Mesothelial cell of epicardium (in vitro differentiated cells): ENCODE results near the gene MGMT. TPM values are rescaled to one million over a fixed set of nuclear protein-coding genes. Genes with fewer than 3 reads are reported as not detected.

Experiments
- DNase-seq, 2 experiments: peaks; one replicate each; pipeline ENCODE4 v3.0.0; 2021; ENCODE audit warnings: low spot score in 2 of 2; ENCODE audit not compliant: unreplicated experiment in 2 of 2
- H3K27ac Mint-ChIP-seq: 2 replicates; pipeline ENCODE4 v1.8.0; 2021; ENCODE audit warnings: mixed read lengths
- H3K27me3 Mint-ChIP-seq: 2 replicates; pipeline ENCODE4 v1.8.0; 2021; ENCODE audit warnings: low read depth, mixed read lengths
- H3K36me3 Mint-ChIP-seq: 2 replicates; pipeline ENCODE4 v1.8.0; 2021; ENCODE audit warnings: mixed read lengths
- H3K4me1 Mint-ChIP-seq: 2 replicates; pipeline ENCODE4 v1.8.0; 2021; ENCODE audit warnings: mixed read lengths
- H3K4me3 Mint-ChIP-seq: 2 replicates; pipeline ENCODE4 v1.8.0; 2021; ENCODE audit warnings: mild to moderate bottlenecking, moderate library complexity, mixed read lengths
- H3K9me3 Mint-ChIP-seq: 2 replicates; pipeline ENCODE4 v1.8.0; 2021; ENCODE audit warnings: mixed read lengths
- CTCF ChIP-seq: fragments of 200-600 bp; sonication (generic); IDR thresholded peaks from one replicate; pipeline ENCODE4 v1.5.0; 2021; ENCODE audit warnings: antibody characterized with exemption; ENCODE audit not compliant: unreplicated experiment
- total RNA-seq: library from RNA; stranded (reverse); gene quantifications from 3 replicates; pipeline ENCODE4 v1.2.1, GENCODE V29; 2021

MGMT gene
- total RNA-seq, 1 donor from 2014 or later = 35.7 TPM

GRCh38 chr10:129685271-129685670 is 218.2 kb downstream of the MGMT start:
- Mint-ChIP-seq H3K9me3 (no peaks in the 10 kb centered on the region), H3K4me3 (no peak overlapping the region), H3K36me3 (peaks cover 6% of the 10 kb centered on the region), H3K27me3 (no peaks in the 10 kb centered on the region), H3K27ac (no peak overlapping the region), H3K4me1 (no peaks in the 10 kb centered on the region)
- TF ChIP-seq CTCF = no peak
- no peak for DNase-seq

GRCh38 chr10:129689671-129690071 is 222.6 kb downstream of the MGMT start:
- DNase-seq = no peak
- H3K27me3 Mint-ChIP-seq = no peaks in the 10 kb centered on the region
- H3K36me3 Mint-ChIP-seq = no peaks in the 10 kb centered on the region
- TF ChIP-seq CTCF = no peak
- no peak overlapping the region for H3K27ac Mint-ChIP-seq
- peaks cover 3% of the 10 kb centered on the region for H3K4me1 Mint-ChIP-seq
- H3K9me3 Mint-ChIP-seq = no peaks in the 10 kb centered on the region
- no peak overlapping the region for H3K4me3 Mint-ChIP-seq

GRCh38 chr10:129690248-129691070 is 223.4 kb downstream of the MGMT start:
- TF ChIP-seq CTCF = no peak
- Mint-ChIP-seq H3K4me1 (peaks cover 10% of the 10 kb centered on the region), H3K36me3 (no peaks in the 10 kb centered on the region), H3K27ac (no peak overlapping the region), H3K27me3 (no peaks in the 10 kb centered on the region), H3K9me3 (no peaks in the 10 kb centered on the region), H3K4me3 (no peak overlapping the region)
- DNase-seq = no peak

GRCh38 chr10:129692695-129693094 is 225.7 kb downstream of the MGMT start:
- no peak overlapping the region for H3K4me3 Mint-ChIP-seq
- no peaks in the 10 kb centered on the region for H3K36me3 Mint-ChIP-seq
- H3K9me3 Mint-ChIP-seq = no peaks in the 10 kb centered on the region
- DNase-seq = no peak
- H3K4me1 Mint-ChIP-seq = peaks cover 11% of the 10 kb centered on the region
- no peak overlapping the region for H3K27ac Mint-ChIP-seq
- H3K27me3 Mint-ChIP-seq = no peaks in the 10 kb centered on the region
- TF ChIP-seq CTCF = no peak

- H3K4me3 Mint-ChIP-seq = no peak overlapping the region
- DNase-seq = no peak
- TF ChIP-seq CTCF = no peak
- no peaks in the 10 kb centered on the region for H3K36me3 Mint-ChIP-seq
- peaks cover 11% of the 10 kb centered on the region for H3K4me1 Mint-ChIP-seq
- H3K27ac Mint-ChIP-seq = no peak overlapping the region
- H3K9me3 Mint-ChIP-seq = no peaks in the 10 kb centered on the region
- H3K27me3 Mint-ChIP-seq = no peaks in the 10 kb centered on the region
Observed at GRCh38 chr10:129693382-129693781, 226.3 kb downstream of the MGMT start.
